CD4-positive, CD25-positive, alpha-beta regulatory T cell (primary cell): ENCODE measurements around the gene GDPGP1. TPM values are rescaled to one million over a fixed set of nuclear protein-coding genes. Genes with fewer than 3 reads are reported as not detected.

ENCODE experiments used
- ATAC-seq, 2 donors: fragments of 150-1000 bp; cut with Tn5 transposase; one replicate each; pipeline ENCODE4 v1.10.0; 2021; ENCODE audit warnings: low read depth in 2 of 2, moderate number of reproducible peaks in 2 of 2, moderate library complexity in 1 of 2
- DNase-seq, 3 donors: peaks; one replicate each; pipeline versions ENCODE4 v3.0.0 to v3.0.0-alpha.2; 2012 to 2022; ENCODE audit warnings: mixed read lengths in 1 of 3
- H3K27ac ChIP-seq: one replicate; pipeline ENCODE4 v1.7.0; 2013; ENCODE audit warnings: mild to moderate bottlenecking, low read length; ENCODE audit not compliant: insufficient read depth, poor library complexity, severe bottlenecking
- H3K27me3 ChIP-seq: one replicate; pipeline ENCODE4 v1.7.0; 2013; ENCODE audit warnings: low read length; ENCODE audit not compliant: control insufficient read depth, insufficient read depth
- H3K36me3 ChIP-seq: one replicate; pipeline ENCODE4 v1.7.0; 2013; ENCODE audit warnings: mild to moderate bottlenecking, low read length, moderate library complexity; ENCODE audit not compliant: control insufficient read depth, insufficient read depth
- H3K4me1 ChIP-seq: 2 replicates; pipeline ENCODE4 v1.7.0; 2013; ENCODE audit warnings: mild to moderate bottlenecking, low read length; ENCODE audit not compliant: insufficient read depth, control insufficient read depth, poor library complexity, severe bottlenecking
- H3K4me3 ChIP-seq: one replicate; pipeline ENCODE4 v1.7.0; 2013; ENCODE audit warnings: low read depth, mild to moderate bottlenecking, low read length, moderate library complexity
- H3K9me3 ChIP-seq, 2 experiments: 1 replicate in 1 of 2; 2 replicates in 1 of 2; pipeline ENCODE4 v1.7.0; 2013; ENCODE audit warnings: low read length in 2 of 2, mild to moderate bottlenecking in 1 of 2, moderate library complexity in 1 of 2; ENCODE audit not compliant: control insufficient read depth in 2 of 2
- H3K27ac Mint-ChIP-seq, 3 donors: one replicate each; pipeline ENCODE4 v1.8.0; 2020 to 2022; ENCODE audit warnings: mild to moderate bottlenecking in 3 of 3, mixed read lengths in 3 of 3, moderate library complexity in 2 of 3
- H3K27me3 Mint-ChIP-seq: one replicate; pipeline ENCODE4 v1.8.0; 2022; ENCODE audit warnings: mild to moderate bottlenecking, mixed read lengths
- H3K36me3 Mint-ChIP-seq: one replicate; pipeline ENCODE4 v1.8.0; 2020; ENCODE audit warnings: mixed read lengths
- H3K4me1 Mint-ChIP-seq, 4 donors: one replicate each; pipeline ENCODE4 v1.8.0; 2020 to 2022; ENCODE audit warnings: mixed read lengths in 4 of 4, mild to moderate bottlenecking in 1 of 4
- H3K4me3 Mint-ChIP-seq, 4 donors: one replicate each; pipeline ENCODE4 v1.8.0; 2020 to 2022; ENCODE audit warnings: mild to moderate bottlenecking in 4 of 4, mixed read lengths in 4 of 4, moderate library complexity in 3 of 4
- H3K9me3 Mint-ChIP-seq, 7 donors: one replicate each; pipeline ENCODE4 v1.8.0; 2020 to 2022; ENCODE audit warnings: mixed read lengths in 7 of 7, mild to moderate bottlenecking in 3 of 7, moderate library complexity in 2 of 7
- polyA plus RNA-seq, 4 donors: library from polyadenylated mRNA; unstranded; fragments of 300-500 nt; fragmentation: Illumina TruSeq; gene quantifications; one replicate each; pipeline ENCODE4 v1.2.3, GENCODE V29; 2021
- total RNA-seq: library from RNA; stranded (reverse); gene quantifications from one replicate; pipeline ENCODE4 v1.2.3, GENCODE V29; 2022

Gene GDPGP1
- total and polyA plus RNA-seq, 5 donors from 2014 or later, result 0.84 to 3.3 (median 1.2) TPM

GRCh38 chr15:90207252-90207651 is 26.8 kb upstream of the GDPGP1 start:
- Mint-ChIP-seq H3K27ac (no peak overlapping the region), H3K36me3 (peaks cover 19% of the 10 kb centered on the region), H3K9me3 (no peaks in the 10 kb centered on the region), H3K27me3 (no peaks in the 10 kb centered on the region), H3K4me3 (no peak overlapping the region), H3K4me1 (peaks cover 7 to 44% (median 23%) of the 10 kb centered on the region in 4 donors)
- no peak overlapping the region for H3K4me3 ChIP-seq
- H3K9me3 ChIP-seq, result no peaks in the 10 kb centered on the region
- no peak for ATAC-seq
- peaks cover 18% of the 10 kb centered on the region for H3K4me1 ChIP-seq
- H3K27ac ChIP-seq, result no peak overlapping the region
- no peaks in the 10 kb centered on the region for H3K27me3 ChIP-seq
- DNase-seq, result no peak
- no peaks in the 10 kb centered on the region for H3K36me3 ChIP-seq

GRCh38 chr15:90208356-90208755 is 25.7 kb upstream of the GDPGP1 start:
- Mint-ChIP-seq H3K4me3 (no peak overlapping the region), H3K9me3 (no peaks in the 10 kb centered on the region), H3K27ac (no peak overlapping the region), H3K36me3 (peaks cover 19% of the 10 kb centered on the region), H3K27me3 (no peaks in the 10 kb centered on the region), H3K4me1 (peaks cover 7 to 34% (median 16%) of the 10 kb centered on the region in 4 donors)
- Histone ChIP-seq H3K4me1 (peaks cover 7% of the 10 kb centered on the region), H3K9me3 (no peaks in the 10 kb centered on the region), H3K4me3 (no peak overlapping the region), H3K27me3 (no peaks in the 10 kb centered on the region), H3K27ac (no peak overlapping the region), H3K36me3 (no peaks in the 10 kb centered on the region)
- DNase-seq (no peak), ATAC-seq (no peak)

- Mint-ChIP-seq H3K9me3 (no peaks in the 10 kb centered on the region), H3K27ac (peak overlapping the region; percentile 38 to 84 (median 59)), H3K4me3 (peak overlapping the region in 1 of 4 donors; percentile 33), H3K4me1 (peaks cover 7 to 33% (median 16%) of the 10 kb centered on the region in 4 donors), H3K36me3 (peaks cover 19% of the 10 kb centered on the region), H3K27me3 (no peaks in the 10 kb centered on the region)
- DNase-seq (peak in 1 of 3 donors; percentile 52), ATAC-seq (no peak)
- Histone ChIP-seq H3K4me1 (peaks cover 7% of the 10 kb centered on the region), H3K4me3 (no peak overlapping the region), H3K27me3 (no peaks in the 10 kb centered on the region), H3K9me3 (no peaks in the 10 kb centered on the region), H3K27ac (no peak overlapping the region), H3K36me3 (no peaks in the 10 kb centered on the region)
These were observed 24.4 kb upstream of the GDPGP1 start for GRCh38 chr15:90209591-90209990.

DNA sequence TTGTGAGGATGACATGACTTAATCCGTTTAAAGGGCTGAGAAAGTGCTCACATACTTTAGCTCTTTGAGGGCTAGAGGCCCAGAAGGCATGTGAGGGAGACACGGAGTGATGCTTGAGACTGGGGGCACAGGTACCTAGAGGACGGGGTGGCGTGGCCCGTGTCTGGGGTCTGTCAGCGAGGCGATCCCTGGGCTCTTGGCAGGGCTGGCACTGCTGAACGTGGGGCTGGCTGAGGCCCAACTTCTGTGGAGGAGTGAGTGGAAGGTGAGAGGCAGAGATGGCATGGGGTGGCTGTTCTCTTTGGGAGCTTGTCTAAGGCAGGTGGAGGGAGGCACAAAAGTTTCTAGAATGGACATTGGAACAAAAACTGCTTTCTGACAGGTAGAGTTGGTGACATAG is 23.4 kb upstream of the GDPGP1 start:
- H3K27ac Mint-ChIP-seq, result peak overlapping the region in 2 of 3 donors; percentile 75 to 84
- Histone ChIP-seq H3K9me3 (no peaks in the 10 kb centered on the region), H3K27me3 (no peaks in the 10 kb centered on the region), H3K27ac (no peak overlapping the region), H3K4me3 (no peak overlapping the region), H3K36me3 (no peaks in the 10 kb centered on the region), H3K4me1 (peaks cover 7% of the 10 kb centered on the region)
- peaks cover 19% of the 10 kb centered on the region for H3K36me3 Mint-ChIP-seq
- DNase-seq, result no peak
- peaks cover 7 to 34% (median 17%) of the 10 kb centered on the region in 4 donors for H3K4me1 Mint-ChIP-seq
- peak overlapping the region in 1 of 4 donors; percentile 39 for H3K4me3 Mint-ChIP-seq
- ATAC-seq, result no peak
- H3K9me3 Mint-ChIP-seq, result no peaks in the 10 kb centered on the region
- H3K27me3 Mint-ChIP-seq, result no peaks in the 10 kb centered on the region

GRCh38 chr15:90211009-90211408 is 23.0 kb upstream of the GDPGP1 start:
- no peak overlapping the region for H3K4me3 ChIP-seq
- H3K9me3 ChIP-seq, result no peaks in the 10 kb centered on the region
- no peaks in the 10 kb centered on the region for H3K27me3 ChIP-seq
- H3K4me3 Mint-ChIP-seq, result no peak overlapping the region
- no peak for ATAC-seq
- H3K4me1 Mint-ChIP-seq, result peaks cover 8 to 34% (median 17%) of the 10 kb centered on the region in 4 donors
- no peaks in the 10 kb centered on the region for H3K27me3 Mint-ChIP-seq
- no peak overlapping the region for H3K27ac ChIP-seq
- no peaks in the 10 kb centered on the region for H3K9me3 Mint-ChIP-seq
- DNase-seq, result no peak
- H3K36me3 ChIP-seq, result no peaks in the 10 kb centered on the region
- H3K36me3 Mint-ChIP-seq, result peaks cover 19% of the 10 kb centered on the region
- H3K27ac Mint-ChIP-seq, result peak overlapping the region in 2 of 3 donors; percentile 75 to 84
- H3K4me1 ChIP-seq, result peaks cover 7% of the 10 kb centered on the region

DNA sequence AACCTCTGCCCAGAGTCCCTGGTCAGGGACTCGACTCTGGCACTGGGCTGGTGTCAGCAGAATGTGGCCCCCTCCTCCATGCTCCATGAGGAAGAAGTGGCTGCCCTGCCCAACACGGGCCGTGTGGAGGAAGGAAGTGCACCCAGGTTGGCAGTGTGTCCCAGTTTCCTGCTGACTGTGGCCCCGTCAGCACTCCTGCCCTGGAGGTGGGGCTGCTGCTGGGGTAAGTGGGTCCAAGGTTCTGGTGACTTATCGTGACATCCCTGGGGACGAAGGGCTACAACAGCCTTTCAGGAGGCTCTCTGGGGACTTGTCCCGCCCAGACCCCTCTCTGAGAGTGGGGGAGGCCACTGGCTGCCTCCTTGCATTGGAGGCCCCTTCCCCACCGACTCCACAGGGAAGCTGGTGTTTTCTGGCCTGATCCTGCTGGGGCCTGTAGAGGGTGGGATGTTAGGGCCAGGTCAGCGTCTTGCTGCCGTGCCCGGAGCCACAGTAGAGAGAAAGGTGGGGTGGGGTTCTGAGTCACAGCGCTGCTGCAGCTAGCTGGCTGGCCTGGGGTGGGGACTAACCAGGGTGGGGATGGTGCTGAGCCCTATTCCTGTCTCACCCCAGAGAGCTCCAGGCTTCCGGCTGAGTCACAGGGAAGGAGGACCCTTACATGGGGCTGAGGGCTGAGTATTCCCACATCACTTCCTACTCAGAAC is 22.4 kb upstream of the GDPGP1 start:
- H3K4me1 ChIP-seq, result peaks cover 7% of the 10 kb centered on the region
- ATAC-seq (no peak), DNase-seq (no peak)
- Mint-ChIP-seq H3K36me3 (peaks cover 21% of the 10 kb centered on the region), H3K9me3 (no peaks in the 10 kb centered on the region), H3K4me3 (no peak overlapping the region), H3K27ac (no peak overlapping the region), H3K27me3 (no peaks in the 10 kb centered on the region), H3K4me1 (peaks cover 12 to 32% (median 19%) of the 10 kb centered on the region in 4 donors)
- H3K27ac ChIP-seq, result no peak overlapping the region
- H3K4me3 ChIP-seq, result no peak overlapping the region
- H3K9me3 ChIP-seq, result no peaks in the 10 kb centered on the region
- H3K27me3 ChIP-seq, result no peaks in the 10 kb centered on the region
- no peaks in the 10 kb centered on the region for H3K36me3 ChIP-seq

DNA sequence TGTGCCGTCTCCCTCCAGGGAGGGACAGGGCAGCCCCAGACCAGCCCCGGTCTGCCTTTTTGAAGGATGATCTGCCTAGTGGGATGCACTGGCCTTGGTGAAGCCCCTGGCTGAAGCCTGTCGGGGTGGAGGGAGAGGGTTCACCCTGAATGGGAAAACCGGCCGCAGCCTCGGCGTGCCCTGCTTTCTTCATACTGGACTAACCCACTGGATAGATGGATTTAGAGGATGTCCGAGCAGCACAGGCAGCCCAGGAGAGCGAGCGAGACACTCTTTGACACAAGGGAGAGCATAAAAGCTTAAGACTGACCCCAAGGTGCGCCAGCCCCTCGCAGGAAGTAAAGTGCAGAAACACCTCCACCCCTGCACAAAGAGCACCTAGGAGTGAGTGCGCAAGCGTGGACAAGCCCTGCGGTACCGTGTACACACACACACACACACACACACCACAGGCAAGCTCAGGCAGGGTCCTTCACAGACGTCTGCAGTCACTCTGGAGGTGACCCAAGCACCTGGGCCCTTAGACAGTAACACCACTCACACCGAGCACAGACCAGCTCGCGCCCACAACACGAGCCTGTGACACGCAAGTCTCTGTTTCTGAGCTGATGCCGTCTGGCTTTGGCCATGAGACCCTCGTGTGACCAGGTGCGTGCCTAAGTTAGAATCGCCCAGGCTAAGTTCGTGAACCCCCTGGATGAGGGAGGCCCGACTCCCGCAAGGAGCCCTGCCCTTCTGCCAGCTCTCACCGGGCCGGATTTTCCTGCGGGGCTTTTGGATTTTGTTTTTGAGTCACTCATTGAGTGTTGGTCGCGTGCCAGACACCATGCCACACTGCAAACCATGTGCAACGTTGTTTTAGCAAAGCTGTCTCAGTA is 21.5 kb upstream of the GDPGP1 start:
- Mint-ChIP-seq H3K9me3 (no peaks in the 10 kb centered on the region), H3K4me3 (no peak overlapping the region), H3K36me3 (peaks cover 17% of the 10 kb centered on the region), H3K4me1 (peaks cover 12 to 34% (median 19%) of the 10 kb centered on the region in 4 donors), H3K27me3 (no peaks in the 10 kb centered on the region), H3K27ac (no peak overlapping the region)
- Histone ChIP-seq H3K27me3 (no peaks in the 10 kb centered on the region), H3K36me3 (no peaks in the 10 kb centered on the region), H3K27ac (no peak overlapping the region), H3K4me3 (no peak overlapping the region), H3K9me3 (no peaks in the 10 kb centered on the region), H3K4me1 (peaks cover 7% of the 10 kb centered on the region)
- DNase-seq, result no peak
- no peak for ATAC-seq
